H1 (cell line): ENCODE data around the gene MGAT5B. TPM values are rescaled to one million over a fixed set of nuclear protein-coding genes. Genes with fewer than 3 reads are reported as not detected.

ENCODE experiments used
- MAX ChIP-seq: IDR thresholded peaks from 2 replicates; pipeline ENCODE4 v1.6.1; 2012; ENCODE audit warnings: inconsistent platforms
- polyA plus RNA-seq, 7 experiments: library from polyadenylated mRNA; depleted of rRNA in 3 of 7; stranded (reverse) in 5 of 7; unstranded in 2 of 7; fragments of >200 nt in 5 of 7; fragments of 200-250 nt in 2 of 7; gene quantifications; 1 replicate in 5 of 7; 2 replicates in 1 of 7; 4 replicates in 1 of 7; pipeline versions ENCODE4 v1.2.1 to v1.2.3, GENCODE V29; 2011 to 2013; ENCODE audit warnings: missing spikeins in 2 of 7, mixed read lengths in 2 of 7
- total RNA-seq: library from RNA; stranded (reverse); fragmentation: NEBNext Ultra II Directional; extraction: Animal tissue kit (Norgen Biotek cat#: 25700); gene quantifications from 2 replicates; pipeline ENCODE4 v1.2.1, GENCODE V29; 2021

Gene MGAT5B
- total and polyA plus RNA-seq, 2 of the 8 experiments (the other 6 are each of a cell fraction or from before 2014, with no cell fraction given): 7.9 to 8.2 TPM

- TF ChIP-seq MAX: no peak
- TF ChIP-seq, all 59 proteins: peak for 0
These were observed 34.5 kb upstream of the MGAT5B start (continued) for GRCh38 chr17:76833747-76834146.
